ENCODE results near the gene ZNF423. TPM values are rescaled to one million over a fixed set of nuclear protein-coding genes. Genes with fewer than 3 reads are reported as not detected.

The ZNF423 gene
- total RNA-seq, 4 donors from 2014 or later = 0.67 to 3.7 (median 2.2) TPM

DNA sequence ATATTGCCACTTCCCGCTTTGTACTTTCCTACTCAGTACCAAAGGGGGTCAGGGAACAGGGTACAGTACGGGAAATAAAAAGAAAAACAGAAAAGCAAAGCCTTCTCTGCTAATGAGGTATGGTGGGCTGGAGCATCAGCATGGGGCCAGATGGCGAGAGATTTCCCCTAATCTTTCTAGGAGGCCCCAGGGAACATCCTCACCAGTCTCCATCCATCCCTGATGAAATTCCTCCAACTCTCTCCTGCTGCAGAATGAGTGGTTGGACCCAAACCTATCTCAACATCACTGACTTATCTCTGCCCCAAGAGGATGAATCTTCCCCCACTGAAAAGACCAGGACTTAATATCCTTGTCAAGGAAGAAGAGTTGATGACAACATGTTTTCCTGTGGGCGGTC lies 296.7 kb downstream of the ZNF423 start:
- TF ChIP-seq CTCF (IDR thresholded peaks at IDR 0.05) (no peak), POLR2A (IDR thresholded peaks at IDR 0.05) (no peak)
- intact Hi-C loops (cut with DNase I; ENCODE audit: low total_unique reads) = no loop called here
- H3K4me3 ChIP-seq (ENCODE audit: low read depth, poor library complexity, severe bottlenecking) = no peak overlapping the region
- DNase-seq (ENCODE audit: low spot score in 2 of 2) = no peak
- 68 to 82% methylated on average over 4 of the region's 4 CpGs for WGBS, 2 donors

DNA sequence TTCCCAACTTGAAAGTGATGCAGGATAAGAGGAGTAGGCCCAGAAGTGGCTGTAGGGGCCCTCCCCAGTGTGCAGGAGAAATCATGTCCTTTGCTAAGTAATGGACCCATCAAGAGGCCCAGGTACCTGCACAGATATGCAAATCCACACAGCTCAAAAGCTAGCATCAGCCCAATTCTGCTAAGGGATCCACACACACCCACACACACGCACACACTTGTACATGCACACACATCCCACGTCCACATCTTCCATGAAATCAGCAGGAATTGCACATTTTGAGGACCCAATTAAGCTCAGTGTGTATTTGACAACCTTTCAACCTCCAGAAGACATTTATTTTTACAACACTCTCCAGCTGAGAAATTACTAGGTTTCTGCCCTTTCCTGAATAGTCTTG lies 297.5 kb downstream of the ZNF423 start:
- TF ChIP-seq CTCF (IDR thresholded peaks at IDR 0.05) (no peak), POLR2A (IDR thresholded peaks at IDR 0.05) (no peak)

DNA sequence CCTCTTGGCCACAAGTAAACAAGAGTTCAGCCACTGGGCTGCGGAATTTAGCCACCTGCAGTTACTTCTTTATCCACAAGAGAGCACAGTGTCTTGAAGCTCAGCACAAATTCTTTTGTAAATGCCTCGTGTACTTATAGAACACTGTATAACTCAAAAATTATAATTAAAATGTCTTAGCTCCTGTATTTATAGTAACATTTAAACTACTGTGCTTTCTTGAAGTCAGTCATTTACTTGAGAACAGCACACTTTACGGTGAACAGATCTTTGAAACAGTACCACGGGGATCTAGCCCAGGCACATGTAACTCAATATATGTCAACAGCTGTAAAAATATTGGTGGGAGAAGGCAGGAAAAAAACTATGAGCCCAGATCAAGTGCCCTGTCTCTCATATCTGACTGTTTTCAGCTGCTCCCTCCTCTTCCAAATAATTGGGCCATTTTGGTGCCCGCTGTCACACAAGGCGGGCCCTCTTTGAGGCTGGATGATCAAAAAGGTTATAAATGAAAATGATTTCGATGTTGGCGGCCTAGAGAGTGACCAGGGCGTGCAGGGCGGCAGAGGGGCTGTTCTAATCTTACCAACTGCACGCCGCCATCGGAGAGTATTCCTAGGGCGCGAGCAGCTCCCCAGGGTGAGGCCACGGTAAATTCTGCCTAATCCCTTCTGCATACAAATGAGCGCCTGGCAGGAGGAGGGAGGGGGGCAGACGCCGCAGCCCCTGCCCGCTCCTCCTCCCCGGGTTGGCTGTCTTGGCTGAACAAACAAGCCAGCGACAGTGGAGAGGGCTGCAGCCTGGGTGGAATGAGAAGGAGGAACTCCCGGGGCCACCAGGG lies 299.1 kb downstream of the ZNF423 start:
- TF ChIP-seq CTCF (IDR thresholded peaks at IDR 0.05) (no peak), POLR2A (IDR thresholded peaks at IDR 0.05) (no peak)
- DNase-seq (ENCODE audit: low spot score in 2 of 2) = no peak
- no peak overlapping the region for H3K4me3 ChIP-seq (ENCODE audit: low read depth, poor library complexity, severe bottlenecking)
- intact Hi-C loops (cut with DNase I; ENCODE audit: low total_unique reads) = no loop called here
- 74 to 75% methylated on average over 23 of the region's 23 CpGs for WGBS, 2 donors

More for the DNA sequence above, 297.5 kb downstream of the ZNF423 start:
- 88 to 93% methylated on average over 2 of the region's 2 CpGs for WGBS, 2 donors
- no peak for DNase-seq (ENCODE audit: low spot score in 2 of 2)
- intact Hi-C loops (cut with DNase I; ENCODE audit: low total_unique reads) = no loop called here
- H3K4me3 ChIP-seq (ENCODE audit: low read depth, poor library complexity, severe bottlenecking) = no peak overlapping the region

GRCh38 chr16:49556249-49556605 lies 299.7 kb downstream of the ZNF423 start:
- no peak for TF ChIP-seq POLR2A (IDR thresholded peaks at IDR 0.05)
- no peak for TF ChIP-seq CTCF (IDR thresholded peaks at IDR 0.05)
- no peak overlapping the region for H3K4me3 ChIP-seq (ENCODE audit: low read depth, poor library complexity, severe bottlenecking)
- intact Hi-C loops (cut with DNase I; ENCODE audit: low total_unique reads) = no loop called here
- 76 to 82% methylated on average over 4 of the region's 4 CpGs for whole genome bisulfite sequencing, 2 donors
- DNase-seq (ENCODE audit: low spot score in 2 of 2) = no peak

DNA sequence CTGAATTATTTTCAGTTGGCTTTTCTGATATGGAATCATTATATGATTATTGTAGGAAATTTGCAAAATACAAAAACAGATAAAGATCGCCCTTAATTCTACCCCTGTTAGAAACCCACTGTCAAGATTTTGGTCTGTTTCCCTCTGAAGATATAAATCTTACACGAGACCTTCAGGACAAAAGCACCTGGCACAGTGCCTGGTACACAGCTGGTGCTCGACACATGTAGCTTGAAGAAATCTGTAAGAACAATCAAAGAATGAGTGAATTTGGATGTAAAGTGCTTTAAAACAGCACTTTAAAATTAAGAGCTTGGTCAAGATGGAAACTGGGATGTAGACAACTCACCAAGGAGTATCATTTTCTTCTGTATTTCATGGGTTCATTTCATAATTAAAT lies 301.2 kb downstream of the ZNF423 start:
- WGBS, 2 donors = 66 to 69% methylated on average over 3 of the region's 3 CpGs
- H3K4me3 ChIP-seq (ENCODE audit: low read depth, poor library complexity, severe bottlenecking) = no peak overlapping the region
- intact Hi-C loops (cut with DNase I; ENCODE audit: low total_unique reads) = no loop called here
- no peak for DNase-seq (ENCODE audit: low spot score in 2 of 2)
- TF ChIP-seq POLR2A (IDR thresholded peaks at IDR 0.05) = no peak
- no peak for TF ChIP-seq CTCF (IDR thresholded peaks at IDR 0.05)

Data from lower leg skin (tissue), 4 donors.